Midbrain (tissue), 1 donor: ENCODE data around the gene STOX2.
"Not testable (repeated sequence)": the region's sequence is repeated elsewhere in the genome, so short reads cannot be mapped to it uniquely, and the experiment has no call there.

Experiments used
- DNase-seq: peaks from one replicate; lab custom pipeline; 2025; lab: John Stamatoyannopoulos, UW

STOX2 gene

DNA sequence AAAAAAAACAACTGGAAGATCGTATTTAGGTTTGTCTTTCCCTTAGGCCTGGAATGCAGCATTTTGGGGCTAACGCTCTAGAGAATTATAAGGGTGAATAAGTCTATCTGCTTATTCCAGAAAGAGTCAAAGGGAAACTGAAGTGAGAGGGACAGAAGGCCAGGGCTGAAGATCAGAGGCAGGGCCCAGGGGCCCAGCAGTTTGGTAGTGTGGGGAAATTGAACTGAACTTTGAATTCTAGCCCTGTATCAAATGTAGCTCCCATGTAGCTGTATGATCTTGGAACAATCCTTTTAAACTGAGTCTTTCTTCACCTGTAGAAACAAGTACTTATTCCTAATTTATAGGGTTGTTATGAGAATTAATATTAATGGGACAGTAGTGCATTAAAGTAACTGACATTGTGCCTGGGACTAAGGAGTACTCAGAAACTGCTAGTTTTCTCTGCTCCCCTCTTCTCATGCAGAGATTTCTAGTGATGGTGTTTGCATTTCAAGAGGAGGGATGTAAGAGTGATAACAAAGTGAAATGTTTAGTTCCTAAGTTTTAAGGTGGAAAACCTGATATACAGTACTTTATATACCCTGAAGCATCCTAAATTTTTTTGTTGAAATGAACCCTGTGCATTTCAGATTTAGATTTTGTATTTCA, 30.4 kb downstream of the STOX2 start:
- no peak for DNase-seq

DNA sequence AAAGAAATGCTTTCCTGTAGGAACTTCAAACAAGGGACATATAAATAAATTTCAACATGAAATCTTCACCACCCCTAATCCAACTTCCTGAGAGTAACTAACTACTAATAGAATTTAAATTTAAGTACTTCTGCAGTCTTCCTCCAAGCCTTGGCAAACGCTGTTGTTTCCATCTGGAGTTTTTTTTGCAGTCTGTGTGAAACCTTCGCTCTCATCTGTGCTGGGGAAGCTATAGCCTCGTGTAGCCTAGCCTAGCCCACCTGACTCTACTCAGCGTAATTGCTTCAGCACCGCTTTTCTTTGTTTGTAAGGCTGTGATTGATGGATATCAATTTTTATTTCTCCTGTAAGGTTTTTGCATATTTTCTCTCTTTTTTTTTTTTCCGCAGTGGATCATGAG, 30.9 kb downstream of the STOX2 start:
- no peak for DNase-seq

- no peak for DNase-seq
Measured at GRCh38 chr4:183936574-183937345, 31.7 kb downstream of the STOX2 start.

DNA sequence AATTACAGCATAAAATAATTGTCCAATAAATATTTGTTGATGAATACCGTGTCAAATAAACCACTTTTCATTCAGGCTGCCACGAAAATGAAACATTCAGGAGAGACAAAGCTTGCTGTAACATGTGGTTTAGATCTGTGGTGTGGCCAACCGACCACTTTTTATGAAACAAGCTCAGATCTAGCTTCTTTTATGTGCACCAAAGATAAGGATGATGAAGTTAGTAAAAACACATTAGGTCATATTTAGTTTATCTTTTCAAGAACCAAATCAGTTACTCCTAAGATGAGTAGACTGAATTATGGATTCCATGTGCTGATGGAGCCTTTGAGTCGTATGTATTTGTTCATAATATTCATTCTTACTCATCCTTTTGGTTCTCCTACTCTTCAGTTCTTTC, 35.8 kb downstream of the STOX2 start:
- DNase-seq, result no peak

DNA sequence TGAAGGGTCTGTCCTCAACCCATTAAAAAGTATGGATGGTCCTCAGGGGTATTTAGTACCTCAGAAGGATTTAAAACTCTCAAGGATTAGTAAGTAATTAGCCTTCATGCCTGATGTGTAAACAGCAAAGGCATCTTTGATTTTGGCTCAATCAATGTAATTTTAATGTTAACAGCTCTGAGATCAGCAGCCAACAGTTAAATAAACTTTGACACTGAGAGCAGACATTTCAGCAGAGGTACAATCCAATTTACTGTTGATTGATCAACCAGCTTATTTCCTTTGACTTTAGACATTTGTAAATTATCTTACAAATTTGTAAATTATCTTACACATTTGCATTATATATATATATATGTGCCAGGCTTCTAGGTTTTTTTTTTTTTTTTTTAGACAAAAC, 36.9 kb downstream of the STOX2 start:
- DNase-seq, result no peak

GRCh38 chr4:183945741-183946140, 40.6 kb downstream of the STOX2 start:
- no peak for DNase-seq

GRCh38 chr4:183950536-183950935, 45.4 kb downstream of the STOX2 start:
- DNase-seq, result no peak

DNA sequence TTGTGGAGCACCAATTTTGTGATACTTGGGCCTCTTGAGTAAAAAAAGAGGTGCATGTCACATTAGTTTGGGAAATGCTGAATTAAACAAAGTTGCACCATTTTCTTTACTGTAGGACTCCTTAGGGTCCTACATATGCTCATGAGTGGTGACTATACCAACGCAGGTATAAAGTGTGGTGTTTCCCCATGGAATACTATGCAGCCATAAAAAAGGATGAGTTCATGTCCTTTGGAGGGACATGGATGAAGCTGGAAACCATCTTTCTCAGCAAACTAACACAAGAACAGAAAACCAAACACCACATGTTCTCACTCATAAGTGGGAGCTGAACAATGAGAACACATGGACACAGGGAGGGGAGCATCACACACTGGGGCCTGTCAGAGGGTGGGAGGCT, 47.5 kb downstream of the STOX2 start:
- DNase-seq, result not testable (repeated sequence)

DNA sequence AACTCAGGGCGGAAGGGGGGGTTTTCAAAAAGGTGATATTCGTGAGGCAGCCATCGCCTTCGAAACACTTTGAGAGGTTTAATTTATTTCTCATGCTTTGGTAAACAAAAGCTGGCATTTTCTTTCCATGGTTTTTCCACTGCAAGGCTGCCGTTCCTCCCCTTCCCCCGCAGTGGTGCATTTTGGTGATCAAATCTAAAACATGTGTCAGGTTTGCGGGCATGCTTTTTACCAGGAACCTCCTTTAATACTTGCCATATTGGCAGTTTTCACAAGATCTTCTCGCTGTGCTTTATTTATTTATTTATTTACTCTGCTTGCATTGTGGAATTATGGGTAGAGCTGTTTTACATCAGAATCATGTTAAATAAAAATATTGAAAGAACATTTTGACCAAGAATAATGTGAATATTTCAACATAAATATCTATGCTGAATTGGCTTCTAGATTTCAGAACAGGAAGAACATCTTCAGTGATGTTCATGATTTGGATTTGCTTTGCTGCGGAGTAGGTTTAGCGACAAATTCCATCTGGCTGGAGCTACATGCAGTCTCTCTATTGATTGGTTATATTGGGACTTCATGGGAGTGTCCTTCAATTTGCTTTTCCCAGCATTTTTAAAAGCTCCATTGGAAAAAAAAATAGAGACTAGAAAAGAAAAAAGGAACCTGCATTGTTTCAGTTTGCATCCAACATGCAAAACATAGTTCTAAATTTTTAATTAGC, 54.4 kb downstream of the STOX2 start:
- DNase-seq, result no peak

GRCh38 chr4:183960046-183960420, 54.9 kb downstream of the STOX2 start:
- peak; percentile 94 for DNase-seq

DNA sequence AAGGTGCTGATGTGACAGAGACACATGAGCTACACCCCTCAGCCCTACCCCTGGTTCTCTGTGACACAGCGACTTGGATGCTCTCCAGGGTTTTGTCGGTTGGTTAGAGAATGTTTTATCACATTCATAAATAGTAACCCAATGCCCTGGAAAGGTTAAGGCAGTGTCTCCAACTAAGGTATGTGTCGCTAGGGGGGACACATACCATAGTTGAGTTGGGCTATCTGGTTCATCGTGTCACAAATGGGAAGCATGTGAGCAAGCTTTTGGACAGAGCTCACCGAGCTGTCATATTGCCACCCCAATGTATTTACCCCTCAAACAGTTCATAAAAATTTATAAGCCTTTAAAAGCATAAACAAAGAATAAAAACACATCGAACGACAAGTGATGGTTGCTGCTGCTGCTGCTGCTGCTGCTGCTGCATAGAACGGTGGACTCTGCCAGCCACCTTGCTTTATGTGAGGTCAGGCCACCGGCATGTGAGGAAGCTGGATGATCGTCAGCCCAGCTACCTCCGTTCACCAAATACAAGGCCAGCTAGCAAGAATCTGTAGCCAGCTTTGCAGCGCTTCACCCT, 55.9 kb downstream of the STOX2 start:
- peak; percentile 27 for DNase-seq

DNA sequence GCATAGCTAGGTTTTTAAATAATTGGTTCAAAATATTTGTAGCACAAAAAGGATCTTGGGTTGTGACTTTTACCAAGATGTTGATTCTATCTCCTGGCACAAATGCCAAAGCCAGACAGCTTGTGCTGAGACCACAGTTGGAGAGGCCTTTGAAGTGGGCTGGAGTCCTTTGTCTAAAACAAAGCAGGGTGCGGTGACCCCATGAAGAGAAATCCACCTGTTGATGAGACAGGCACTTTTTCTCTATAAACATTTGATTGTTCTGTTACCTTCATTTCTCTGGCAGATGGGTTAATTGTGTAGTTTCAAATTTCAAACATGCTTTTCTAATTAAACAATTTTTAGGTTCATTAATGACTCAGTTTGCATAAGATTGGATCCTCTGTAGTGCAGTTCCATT, 56.7 kb downstream of the STOX2 start:
- peak; percentile 21 for DNase-seq

DNA sequence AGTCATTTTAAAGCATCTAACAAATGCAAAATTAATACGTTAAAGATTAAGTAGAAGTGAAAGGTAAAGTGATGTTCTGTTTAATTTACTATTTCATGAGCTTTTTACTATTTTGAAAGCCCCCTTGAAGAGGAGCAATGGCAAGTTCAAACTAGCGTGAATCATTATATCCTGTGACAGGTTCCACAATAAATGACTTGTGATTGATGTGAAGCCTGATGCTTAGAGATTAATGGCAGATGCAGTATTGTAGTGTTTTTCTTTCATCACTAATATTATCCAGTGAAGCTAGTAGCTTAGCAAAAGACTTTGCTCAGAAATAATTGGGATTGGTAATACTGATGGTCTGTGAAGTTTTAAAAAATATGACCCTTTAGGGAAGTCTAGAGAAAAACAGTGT, 57.3 kb downstream of the STOX2 start:
- DNase-seq, result no peak

- no peak for DNase-seq
Measured at GRCh38 chr4:183966371-183966770, 61.3 kb downstream of the STOX2 start.

DNA sequence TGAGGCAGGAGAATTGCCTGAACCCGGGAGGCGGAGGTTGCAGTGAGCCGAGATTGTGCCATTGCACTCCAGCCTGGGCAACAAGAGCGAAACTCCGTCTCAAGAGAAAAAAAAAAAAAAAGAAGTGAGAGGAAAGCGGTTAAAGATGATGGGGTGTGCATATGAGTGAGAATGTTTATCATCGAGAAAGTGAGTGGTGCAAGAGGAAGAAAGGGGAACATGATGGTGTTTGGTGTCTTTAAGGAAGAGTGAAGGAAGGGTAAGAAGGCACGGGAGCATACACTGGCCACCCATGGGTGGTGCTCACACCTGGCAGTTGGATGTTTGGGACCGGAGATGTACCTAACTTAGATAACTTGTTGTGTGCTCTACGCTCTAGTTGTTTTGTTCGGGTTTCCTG, 62.2 kb downstream of the STOX2 start:
- no peak for DNase-seq

- DNase-seq, result no peak
Measured at GRCh38 chr4:183968502-183968901, 63.4 kb downstream of the STOX2 start.

- DNase-seq, result no peak
Measured at GRCh38 chr4:183968931-183969330, 63.8 kb downstream of the STOX2 start.

DNA sequence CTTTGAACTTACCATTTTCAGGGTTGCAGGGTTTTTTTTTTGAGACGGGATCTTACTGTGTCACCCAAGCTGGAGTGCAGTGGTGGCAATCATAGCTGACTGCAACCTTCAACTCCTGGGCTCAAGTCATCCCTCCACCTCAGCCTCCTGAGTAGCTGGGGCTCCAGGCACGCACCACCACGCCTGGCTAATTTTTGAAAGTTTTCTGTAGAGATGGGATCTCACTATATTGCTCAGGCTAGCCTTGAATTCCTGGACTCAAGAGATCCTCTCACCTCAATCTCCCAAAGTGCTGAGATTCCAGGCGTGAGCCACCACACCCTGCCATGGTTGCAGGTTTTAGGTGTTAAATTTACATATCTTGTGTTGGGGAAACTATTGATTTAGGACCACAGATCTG, 64.5 kb downstream of the STOX2 start:
- DNase-seq, result no peak

GRCh38 chr4:183971929-183972490, 66.9 kb downstream of the STOX2 start:
- peak; percentile 46 for DNase-seq

GRCh38 chr4:183977707-183978106, 72.6 kb downstream of the STOX2 start:
- DNase-seq, result no peak

DNA sequence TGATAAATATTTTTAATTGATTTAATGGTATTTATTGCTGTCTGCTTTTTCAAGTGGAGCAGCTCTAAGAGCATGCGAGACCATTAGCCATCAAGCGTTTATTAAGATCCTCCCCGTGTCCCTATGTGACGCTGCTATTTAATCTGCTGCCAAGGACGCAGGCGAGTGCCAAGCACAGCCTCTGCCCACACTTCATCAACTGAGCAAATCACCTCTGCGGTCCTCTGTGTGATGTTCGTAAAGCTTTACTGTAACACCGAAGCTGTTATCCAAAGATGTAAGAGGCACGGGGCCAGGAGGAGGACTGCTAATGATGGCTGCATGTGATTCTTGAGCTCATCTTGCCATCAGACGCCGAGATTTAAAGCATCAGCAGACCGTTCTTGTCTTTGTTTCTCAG, 79.5 kb downstream of the STOX2 start:
- peak; percentile 27 for DNase-seq

GRCh38 chr4:183985786-183986185, 80.7 kb downstream of the STOX2 start:
- no peak for DNase-seq
